OCI-LY7 (cell line): ENCODE data around the gene EXO5. TPM values are rescaled to one million over a fixed set of nuclear protein-coding genes. Genes with fewer than 3 reads are reported as not detected.
A peak's percentile ranks its signal among the peaks of the same experiment; 100 is the strongest.

Experiments
- Bru-seq: library from RNA; stranded (reverse); fragments of 400-500 nt; gene quantifications from one replicate; lab custom pipeline; 2021; lab: Mats Ljungman, UMichigan
- BruChase-seq, 2 experiments: library from RNA; stranded (reverse); fragments of 400-500 nt; gene quantifications; one replicate each; lab custom pipeline; 2021; lab: Mats Ljungman, UMichigan
- BruUV-seq: library from RNA; stranded (reverse); fragments of 400-500 nt; replicated peaks from 2 replicates; lab custom pipeline; 2021; lab: Mats Ljungman, UMichigan
- CTCF ChIA-PET: fragments of 300-600 bp; sonication (Branson Sonifier 250); formaldehyde crosslinking; loops from one replicate; lab custom pipeline; 2022; ENCODE audit warnings: antibody characterized with exemption; ENCODE audit not compliant: unreplicated experiment; lab: Charles Lee
- POLR2A ChIA-PET: fragments of 300-600 bp; sonication (Branson Sonifier 250); formaldehyde crosslinking; loops from one replicate; lab custom pipeline; 2022; ENCODE audit warnings: antibody characterized with exemption; lab: Charles Lee
- DNase-seq: peaks from one replicate; pipeline ENCODE4 v3.0.0-alpha.2; 2015; ENCODE audit warnings: low spot score
- H2AFZ ChIP-seq: fragments of 200-600 bp; sonication (generic), shearing (Covaris generic); 2 replicates; pipeline ENCODE4 v1.6.1; 2014; ENCODE audit warnings: mild to moderate bottlenecking, antibody characterized with exemption, low read length, moderate library complexity
- H3K27ac ChIP-seq: fragments of 200-600 bp; sonication (generic); 2 replicates; pipeline ENCODE4 v1.5.1; 2014; ENCODE audit warnings: mixed run types, low read depth, mild to moderate bottlenecking, moderate library complexity, low read length, inconsistent platforms; ENCODE audit not compliant: poor library complexity, severe bottlenecking
- H3K36me3 ChIP-seq: fragments of 200-600 bp; sonication (generic); 2 replicates; pipeline ENCODE4 v1.6.1; 2014; ENCODE audit warnings: mild to moderate bottlenecking, antibody characterized with exemption, low read length, moderate library complexity, mixed read lengths; ENCODE audit not compliant: insufficient read depth
- H3K4me1 ChIP-seq: fragments of 200-600 bp; sonication (generic); 2 replicates; pipeline ENCODE4 v1.5.1; 2014; ENCODE audit warnings: mild to moderate bottlenecking, low read length; ENCODE audit not compliant: insufficient read depth, poor library complexity, severe bottlenecking
- H3K4me2 ChIP-seq: fragments of 200-600 bp; sonication (generic); 2 replicates; pipeline ENCODE4 v1.6.1; 2014; ENCODE audit warnings: mild to moderate bottlenecking, low read length
- H3K4me3 ChIP-seq: fragments of 200-600 bp; sonication (generic); 2 replicates; pipeline ENCODE4 v1.5.1; 2014; ENCODE audit warnings: mild to moderate bottlenecking, low read depth, low read length; ENCODE audit not compliant: poor library complexity, severe bottlenecking
- H3K79me2 ChIP-seq: fragments of 200-600 bp; sonication (generic); 2 replicates; pipeline ENCODE4 v1.6.1; 2016; ENCODE audit warnings: low read depth, mild to moderate bottlenecking, low read length, moderate library complexity, mixed read lengths; ENCODE audit not compliant: insufficient read depth
- H3K9me2 ChIP-seq: fragments of 200-600 bp; sonication (generic); 2 replicates; pipeline ENCODE4 v1.6.1; 2016; ENCODE audit warnings: mild to moderate bottlenecking, low read length, mixed read lengths; ENCODE audit not compliant: insufficient read depth
- H3K9me3 ChIP-seq: fragments of 200-600 bp; sonication (generic); 2 replicates; pipeline ENCODE4 v1.6.1; 2014; ENCODE audit warnings: mild to moderate bottlenecking, mixed run types, low read length, mixed read lengths
- H4K20me1 ChIP-seq: fragments of 200-600 bp; sonication (generic); 2 replicates; pipeline ENCODE4 v1.6.1; 2014; ENCODE audit warnings: mild to moderate bottlenecking, antibody characterized with exemption, low read length, moderate library complexity, mixed read lengths; ENCODE audit not compliant: insufficient read depth
- EZH2phosphoT487 ChIP-seq: fragments of 200-600 bp; sonication (generic); IDR thresholded peaks from 2 replicates; pipeline ENCODE4 v1.6.1; 2018; ENCODE audit warnings: low read depth, borderline replicate concordance, mild to moderate bottlenecking, mixed run types, antibody characterized with exemption, low read length, moderate library complexity, mixed read lengths
- intact Hi-C: fragments of 100-400 bp; cut with micrococcal nuclease; formaldehyde crosslinking; loops from one replicate; pipeline ENCODE4 v1.10.0; 2022; ENCODE audit not compliant: unreplicated experiment
- long read RNA-seq: library from polyadenylated mRNA; stranded (forward); transcript quantifications from one replicate; pipeline ENCODE4 v2.0.0, GENCODE V29; 2022
- total RNA-seq, 2 experiments: library from RNA; depleted of rRNA in 1 of 2; stranded (reverse); fragments of >200 nt in 1 of 2; shearing (Covaris generic) in 1 of 2; gene quantifications; 2 replicates each; pipeline ENCODE4 v1.2.3, GENCODE V29; 2014 to 2022
- TF ChIP-seq, protein P1 (sequence below): fragments of 200-600 bp; sonication (generic); conservative IDR thresholded peaks from 2 replicates; pipeline ENCODE4 v1.5.1; 2014; ENCODE audit warnings: mild to moderate bottlenecking, antibody characterized with exemption, low read length, moderate library complexity, mixed read lengths

EXO5 gene, protein sequence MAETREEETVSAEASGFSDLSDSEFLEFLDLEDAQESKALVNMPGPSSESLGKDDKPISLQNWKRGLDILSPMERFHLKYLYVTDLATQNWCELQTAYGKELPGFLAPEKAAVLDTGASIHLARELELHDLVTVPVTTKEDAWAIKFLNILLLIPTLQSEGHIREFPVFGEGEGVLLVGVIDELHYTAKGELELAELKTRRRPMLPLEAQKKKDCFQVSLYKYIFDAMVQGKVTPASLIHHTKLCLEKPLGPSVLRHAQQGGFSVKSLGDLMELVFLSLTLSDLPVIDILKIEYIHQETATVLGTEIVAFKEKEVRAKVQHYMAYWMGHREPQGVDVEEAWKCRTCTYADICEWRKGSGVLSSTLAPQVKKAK
- total RNA-seq (2014; rRNA removed; shearing (Covaris generic)) (11.2 and 12.2 TPM in 2 replicates), total RNA-seq (2022) (10.2 and 12.7 TPM in 2 replicates), Bru-seq, nascent RNA (percentile 63 among the genes with signal in this experiment), BruChase-seq, experiment 1, labeled RNA remaining after a 6-hour chase (percentile 57 among the genes with signal in this experiment), BruChase-seq, experiment 2, labeled RNA remaining after a 2-hour chase (percentile 68 among the genes with signal in this experiment)
- long read RNA-seq, transcript EXO5-204 (4 exons, 865 nt): major isoform, 6 of 17 reads
- long read RNA-seq, partial matches to known transcripts: 0 of 17 reads
- long read RNA-seq, other reads (novel, unspliced or antisense): 3 of 17 reads

DNA sequence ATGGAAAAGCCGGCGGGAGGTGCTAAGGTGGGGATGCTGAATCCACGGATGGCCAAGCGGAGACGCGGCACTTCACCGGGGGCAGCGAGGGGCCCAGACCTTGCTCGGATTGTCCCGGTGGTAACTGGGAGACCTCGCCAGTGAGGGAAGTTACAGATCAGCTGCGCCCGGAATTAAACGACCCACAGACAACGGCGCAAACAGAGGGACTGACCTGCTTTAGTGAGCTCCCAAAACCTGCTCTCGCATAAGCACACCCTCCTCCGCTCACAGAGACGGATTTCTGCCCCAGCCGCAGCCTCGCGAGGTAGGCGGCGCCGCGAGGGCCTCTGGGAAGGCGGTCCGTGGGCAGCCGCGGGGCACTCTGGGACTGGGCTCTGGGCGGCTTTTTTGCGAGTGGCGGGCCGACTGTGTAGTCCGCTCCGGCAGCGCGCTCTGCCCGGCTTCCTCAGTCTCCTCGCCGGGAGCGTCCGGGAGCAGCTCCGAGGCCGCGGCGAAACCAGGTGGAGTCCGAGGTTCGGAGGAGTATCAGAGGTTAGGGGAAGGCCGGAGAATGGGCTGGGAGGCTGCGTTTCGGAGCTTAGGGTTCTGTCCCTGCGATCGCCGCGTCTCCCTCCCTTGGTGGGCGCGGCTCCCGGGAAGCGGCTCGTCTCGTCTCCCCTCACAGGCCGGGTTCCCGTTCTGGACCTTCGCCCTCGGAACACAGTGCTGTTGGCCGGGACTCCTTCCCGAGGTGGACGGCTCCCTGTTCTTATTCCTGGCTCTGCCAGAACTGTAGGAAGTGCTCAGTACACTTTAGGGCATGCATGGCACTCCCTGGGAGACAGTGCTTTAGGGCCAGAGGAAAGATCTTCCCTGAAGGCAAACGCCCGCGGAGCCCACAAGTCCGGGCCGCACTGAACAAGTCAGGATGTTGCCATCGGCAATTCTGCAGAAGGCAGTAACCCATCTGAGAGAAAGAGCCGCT lies at the start of gene EXO5:
Gene EXO5, plus strand, starts transcription at position 393 of the 967 bp plus-strand sequence. CDS start 5,778 bp downstream, outside the sequence.
- Histone ChIP-seq H3K36me3 (no peaks in the 10 kb centered on the region; the same call in 1 of the 2 replicates), H3K4me2 (peak within 1 kb of the TSS; percentile 82), H3K79me2 (0 out of 2 replicates have a peak, but pooled peaks cover 3% of the 10 kb centered on the region), H3K4me3 (peak within 1 kb of the TSS; percentile 71), H2AFZ (peak within 1 kb of the TSS; percentile 90), H3K4me1 (peaks cover 18% of the 10 kb centered on the region), H4K20me1 (no peaks in the 10 kb centered on the region), H3K9me2 (no peaks in the 10 kb centered on the region), H3K9me3 (peaks cover 19% of the 10 kb centered on the region; the same call in 1 of the 2 replicates), H3K27ac (peak within 1 kb of the TSS; percentile 29)
- ChIA-PET CTCF (interaction anchor here (0.5 to 0.7 kb wide), 2 partner anchors 23 to 933 kb away, joined by 4 read pairs; partner anchors contain the start of gene ZNF684), POLR2A (interaction anchor here (1.0 to 1.8 kb wide), 4 partner anchors 8 to 82 kb away, joined by 3 to 9 read pairs (median 4); partner anchors contain the start of genes ZFP69B and ZNF684)
- DNase-seq: peak; percentile 82
- no TSS peak for BruUV-seq
- TF ChIP-seq EZH2phosphoT487: no peak
- TF ChIP-seq, protein P1, sequence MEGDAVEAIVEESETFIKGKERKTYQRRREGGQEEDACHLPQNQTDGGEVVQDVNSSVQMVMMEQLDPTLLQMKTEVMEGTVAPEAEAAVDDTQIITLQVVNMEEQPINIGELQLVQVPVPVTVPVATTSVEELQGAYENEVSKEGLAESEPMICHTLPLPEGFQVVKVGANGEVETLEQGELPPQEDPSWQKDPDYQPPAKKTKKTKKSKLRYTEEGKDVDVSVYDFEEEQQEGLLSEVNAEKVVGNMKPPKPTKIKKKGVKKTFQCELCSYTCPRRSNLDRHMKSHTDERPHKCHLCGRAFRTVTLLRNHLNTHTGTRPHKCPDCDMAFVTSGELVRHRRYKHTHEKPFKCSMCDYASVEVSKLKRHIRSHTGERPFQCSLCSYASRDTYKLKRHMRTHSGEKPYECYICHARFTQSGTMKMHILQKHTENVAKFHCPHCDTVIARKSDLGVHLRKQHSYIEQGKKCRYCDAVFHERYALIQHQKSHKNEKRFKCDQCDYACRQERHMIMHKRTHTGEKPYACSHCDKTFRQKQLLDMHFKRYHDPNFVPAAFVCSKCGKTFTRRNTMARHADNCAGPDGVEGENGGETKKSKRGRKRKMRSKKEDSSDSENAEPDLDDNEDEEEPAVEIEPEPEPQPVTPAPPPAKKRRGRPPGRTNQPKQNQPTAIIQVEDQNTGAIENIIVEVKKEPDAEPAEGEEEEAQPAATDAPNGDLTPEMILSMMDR: no peak
- intact Hi-C loops: no loop called here

DNA sequence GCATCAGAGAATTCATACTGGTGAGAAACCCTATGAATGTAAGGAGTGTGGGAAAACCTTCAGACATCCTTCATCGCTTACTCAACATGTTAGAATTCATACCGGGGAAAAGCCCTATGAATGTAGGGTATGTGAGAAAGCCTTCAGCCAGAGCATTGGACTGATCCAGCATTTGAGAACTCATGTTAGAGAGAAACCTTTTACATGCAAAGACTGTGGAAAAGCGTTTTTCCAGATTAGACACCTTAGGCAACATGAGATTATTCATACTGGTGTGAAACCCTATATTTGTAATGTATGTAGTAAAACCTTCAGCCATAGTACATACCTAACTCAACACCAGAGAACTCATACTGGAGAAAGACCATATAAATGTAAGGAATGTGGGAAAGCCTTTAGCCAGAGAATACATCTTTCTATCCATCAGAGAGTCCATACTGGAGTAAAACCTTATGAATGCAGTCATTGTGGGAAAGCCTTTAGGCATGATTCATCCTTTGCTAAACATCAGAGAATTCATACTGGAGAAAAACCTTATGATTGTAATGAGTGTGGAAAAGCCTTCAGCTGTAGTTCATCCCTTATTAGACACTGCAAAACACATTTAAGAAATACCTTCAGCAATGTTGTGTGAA lies 45.5 kb upstream of the EXO5 start:
- no peak overlapping the region for H3K4me3 ChIP-seq
- no peaks in the 10 kb centered on the region for H3K79me2 ChIP-seq
- peak; percentile 13 for DNase-seq
- ChIA-PET CTCF (no interaction called here), POLR2A (interaction anchor here (1.0 kb wide), 1 partner anchor 20 kb away, joined by 3 read pairs; no protein-coding TSS in a partner anchor)
- H3K4me2 ChIP-seq: no peak overlapping the region
- H3K4me1 ChIP-seq: no peaks in the 10 kb centered on the region
- BruUV-seq: TSS peak; percentile 31
- peaks cover 97% of the 10 kb centered on the region for H3K36me3 ChIP-seq
- intact Hi-C loops: no loop called here
- no peak overlapping the region for H2AFZ ChIP-seq
- H3K9me2 ChIP-seq: no peaks in the 10 kb centered on the region
- H3K27ac ChIP-seq: no peak overlapping the region
- TF ChIP-seq, protein P1: no peak
- no peak for TF ChIP-seq EZH2phosphoT487
- H4K20me1 ChIP-seq: no peaks in the 10 kb centered on the region
- peaks cover 75% of the 10 kb centered on the region for H3K9me3 ChIP-seq
